Activated naive CD4-positive, alpha-beta T cell treated with anti-CD3 and anti-CD28 coated beads, Interleukin-2, amount 10 ng/mL, durations not matched to agents 7 days and 5 days (primary cell): Measurements from ENCODE around the gene WNT1.
A peak's percentile ranks its signal among the peaks of the same experiment; 100 is the strongest.

Experiments used
- CTCF ChIA-PET: fragments of 350-600 bp; sonication (Branson Sonifier 250); formaldehyde crosslinking; loops from one replicate; lab custom pipeline; 2021; ENCODE audit warnings: antibody characterized with exemption; lab: Charles Lee
- DNase-seq: peaks from one replicate; pipeline ENCODE4 v3.0.0-alpha.2; 2020
- H3K27ac Mint-ChIP-seq: one replicate; pipeline ENCODE4 v1.8.0; 2021; ENCODE audit warnings: mild to moderate bottlenecking, moderate library complexity, mixed read lengths
- H3K27me3 Mint-ChIP-seq: one replicate; pipeline ENCODE4 v1.8.0; 2021; ENCODE audit warnings: mild to moderate bottlenecking, mixed read lengths
- H3K36me3 Mint-ChIP-seq: one replicate; pipeline ENCODE4 v1.8.0; 2021; ENCODE audit warnings: mixed read lengths
- H3K4me1 Mint-ChIP-seq: one replicate; pipeline ENCODE4 v1.8.0; 2021; ENCODE audit warnings: mixed read lengths
- H3K4me3 Mint-ChIP-seq: one replicate; pipeline ENCODE4 v1.8.0; 2021; ENCODE audit warnings: mild to moderate bottlenecking, moderate library complexity, mixed read lengths
- H3K9me3 Mint-ChIP-seq: one replicate; pipeline ENCODE4 v1.8.0; 2021; ENCODE audit warnings: mixed read lengths

Gene WNT1

DNA sequence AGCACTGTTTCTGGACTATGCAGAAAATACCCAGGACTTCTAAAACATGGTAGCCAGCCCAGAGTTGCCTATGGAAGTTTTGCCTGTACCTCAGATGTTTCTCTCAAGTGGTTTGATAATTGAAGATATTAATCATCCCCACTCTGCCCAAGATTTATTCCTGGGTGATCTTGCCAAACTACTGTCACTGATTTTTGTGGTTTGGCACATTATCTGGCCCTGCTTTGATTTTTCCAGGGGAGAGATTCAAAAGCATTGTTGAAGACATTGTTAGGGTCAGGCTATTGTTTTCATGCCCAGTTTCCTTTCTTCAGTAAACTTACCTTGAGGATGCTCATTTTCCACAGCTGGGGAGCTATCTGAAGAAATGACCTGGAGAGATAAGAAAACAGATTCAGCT, 34.6 kb downstream of the WNT1 start:
- CTCF ChIA-PET: interaction anchor here (0.6 to 6.9 kb wide), 2 partner anchors 15 to 222 kb away, joined by 3 to 58 read pairs; partner anchors contain the start of gene DDN
- Mint-ChIP-seq H3K27me3 (no peaks in the 10 kb centered on the region), H3K9me3 (no peaks in the 10 kb centered on the region), H3K27ac (no peak overlapping the region), H3K4me1 (peaks cover 25% of the 10 kb centered on the region), H3K36me3 (peaks cover 36% of the 10 kb centered on the region), H3K4me3 (no peak overlapping the region)
- no peak for DNase-seq

GRCh38 chr12:49013428-49013827, 35.3 kb downstream of the WNT1 start:
- peaks cover 29% of the 10 kb centered on the region for H3K4me1 Mint-ChIP-seq
- no peak overlapping the region for H3K27ac Mint-ChIP-seq
- peaks cover 40% of the 10 kb centered on the region for H3K36me3 Mint-ChIP-seq
- DNase-seq: no peak
- no peaks in the 10 kb centered on the region for H3K9me3 Mint-ChIP-seq
- CTCF ChIA-PET: interaction anchor here (0.6 to 6.9 kb wide), 2 partner anchors 16 to 222 kb away, joined by 3 to 58 read pairs; partner anchors contain the start of gene DDN
- no peak overlapping the region for H3K4me3 Mint-ChIP-seq
- no peaks in the 10 kb centered on the region for H3K27me3 Mint-ChIP-seq

GRCh38 chr12:49014547-49014946, 36.4 kb downstream of the WNT1 start:
- H3K27me3 Mint-ChIP-seq: no peaks in the 10 kb centered on the region
- no peak overlapping the region for H3K4me3 Mint-ChIP-seq
- peaks cover 44% of the 10 kb centered on the region for H3K36me3 Mint-ChIP-seq
- DNase-seq: no peak
- CTCF ChIA-PET: interaction anchor here (0.8 to 6.9 kb wide), 3 partner anchors 17 to 73 kb away, joined by 3 to 58 read pairs (median 3); partner anchors contain the start of gene DDN
- no peak overlapping the region for H3K27ac Mint-ChIP-seq
- H3K9me3 Mint-ChIP-seq: no peaks in the 10 kb centered on the region
- H3K4me1 Mint-ChIP-seq: peaks cover 36% of the 10 kb centered on the region

GRCh38 chr12:49015196-49015595, 37.1 kb downstream of the WNT1 start:
- H3K27me3 Mint-ChIP-seq: no peaks in the 10 kb centered on the region
- no peak overlapping the region for H3K4me3 Mint-ChIP-seq
- CTCF ChIA-PET: interaction anchor here (0.9 to 6.9 kb wide), 2 partner anchors 18 to 28 kb away, joined by 3 to 58 read pairs; partner anchors contain the start of gene DDN
- H3K4me1 Mint-ChIP-seq: peaks cover 41% of the 10 kb centered on the region
- H3K9me3 Mint-ChIP-seq: no peaks in the 10 kb centered on the region
- DNase-seq: no peak
- H3K27ac Mint-ChIP-seq: peak overlapping the region; percentile 64
- H3K36me3 Mint-ChIP-seq: peaks cover 44% of the 10 kb centered on the region

- no peaks in the 10 kb centered on the region for H3K27me3 Mint-ChIP-seq
These were observed 39.8 kb downstream of the WNT1 start for GRCh38 chr12:49017891-49018260.

DNA sequence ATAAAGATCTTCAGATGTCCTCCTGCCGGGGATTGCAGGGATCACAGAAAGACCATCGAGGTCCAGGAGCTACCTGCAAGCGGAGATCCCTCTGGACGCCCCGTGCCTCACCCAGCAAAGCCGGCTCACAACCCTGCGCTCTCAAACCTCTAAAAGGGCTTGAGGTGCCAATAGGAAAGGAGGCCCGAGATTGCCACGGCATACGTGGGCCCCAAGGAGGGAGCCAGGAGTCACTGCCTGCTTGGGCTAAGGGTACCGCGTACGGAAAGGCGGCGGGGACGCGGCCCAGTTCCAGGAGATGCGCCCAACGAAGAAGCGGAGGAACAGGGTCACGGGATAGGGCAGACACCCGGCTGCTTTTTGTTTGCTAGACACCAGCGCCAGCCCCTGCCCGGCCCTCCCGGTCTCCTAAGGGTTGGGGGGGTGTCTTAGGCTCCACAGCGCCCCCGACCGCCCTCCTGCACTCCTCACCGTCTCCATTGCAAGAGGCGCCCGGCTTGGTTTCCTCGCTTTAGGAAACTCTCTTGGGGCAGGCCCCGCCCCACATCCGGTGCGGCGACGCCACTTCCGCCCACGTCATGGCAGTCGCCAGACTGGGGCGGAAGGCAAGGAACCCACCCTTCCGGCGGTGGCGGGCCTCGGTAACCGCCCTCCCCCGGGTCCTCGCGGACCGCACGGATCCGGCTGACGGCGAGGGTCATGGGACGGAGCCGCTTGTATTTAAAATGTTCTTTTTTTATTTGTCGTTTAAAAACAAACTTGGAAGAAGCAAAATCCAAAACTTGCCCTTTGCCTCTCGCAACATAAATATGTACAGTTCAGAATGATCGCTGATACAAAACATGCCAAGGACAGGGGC, 40.4 kb downstream of the WNT1 start, which contains the start of gene PRKAG1:
Gene PRKAG1 (minus strand): TSS at position 516 of the 859 bp plus-strand sequence. CDS start 36 bp downstream, at position 480.
- Mint-ChIP-seq H3K4me1 (peaks cover 41% of the 10 kb centered on the region), H3K36me3 (peaks cover 48% of the 10 kb centered on the region), H3K27ac (peak within 1 kb of the TSS; percentile 99), H3K27me3 (no peaks in the 10 kb centered on the region), H3K4me3 (peak within 1 kb of the TSS; percentile 95), H3K9me3 (no peaks in the 10 kb centered on the region)
- peak; percentile 98 for DNase-seq
- CTCF ChIA-PET: interaction anchor here (0.8 to 6.9 kb wide), 11 partner anchors 12 to 66 kb away, joined by 3 to 58 read pairs (median 5); partner anchors contain the start of gene DDN

More at GRCh38 chr12:49017891-49018260, 39.8 kb downstream of the WNT1 start:
- peaks cover 43% of the 10 kb centered on the region for H3K36me3 Mint-ChIP-seq
- CTCF ChIA-PET: interaction anchor here (0.8 to 6.9 kb wide), 9 partner anchors 13 to 66 kb away, joined by 3 to 58 read pairs (median 4); partner anchors contain the start of gene DDN
- H3K4me3 Mint-ChIP-seq: peak overlapping the region; percentile 95
- H3K4me1 Mint-ChIP-seq: peaks cover 41% of the 10 kb centered on the region
- H3K9me3 Mint-ChIP-seq: no peaks in the 10 kb centered on the region
- peak overlapping the region; percentile 99 for H3K27ac Mint-ChIP-seq
- peak; percentile 54 for DNase-seq

GRCh38 chr12:49019120-49019430, 41.0 kb downstream of the WNT1 start:
- peaks cover 41% of the 10 kb centered on the region for H3K4me1 Mint-ChIP-seq
- H3K27me3 Mint-ChIP-seq: no peaks in the 10 kb centered on the region
- peak overlapping the region; percentile 99 for H3K27ac Mint-ChIP-seq
- H3K9me3 Mint-ChIP-seq: no peaks in the 10 kb centered on the region
- no peak for DNase-seq
- CTCF ChIA-PET: interaction anchor here (1.2 to 1.9 kb wide), 5 partner anchors 11 to 31 kb away, joined by 5 to 24 read pairs (median 7); partner anchors contain the start of gene DDN
- H3K36me3 Mint-ChIP-seq: peaks cover 49% of the 10 kb centered on the region
- H3K4me3 Mint-ChIP-seq: peak overlapping the region; percentile 95

DNA sequence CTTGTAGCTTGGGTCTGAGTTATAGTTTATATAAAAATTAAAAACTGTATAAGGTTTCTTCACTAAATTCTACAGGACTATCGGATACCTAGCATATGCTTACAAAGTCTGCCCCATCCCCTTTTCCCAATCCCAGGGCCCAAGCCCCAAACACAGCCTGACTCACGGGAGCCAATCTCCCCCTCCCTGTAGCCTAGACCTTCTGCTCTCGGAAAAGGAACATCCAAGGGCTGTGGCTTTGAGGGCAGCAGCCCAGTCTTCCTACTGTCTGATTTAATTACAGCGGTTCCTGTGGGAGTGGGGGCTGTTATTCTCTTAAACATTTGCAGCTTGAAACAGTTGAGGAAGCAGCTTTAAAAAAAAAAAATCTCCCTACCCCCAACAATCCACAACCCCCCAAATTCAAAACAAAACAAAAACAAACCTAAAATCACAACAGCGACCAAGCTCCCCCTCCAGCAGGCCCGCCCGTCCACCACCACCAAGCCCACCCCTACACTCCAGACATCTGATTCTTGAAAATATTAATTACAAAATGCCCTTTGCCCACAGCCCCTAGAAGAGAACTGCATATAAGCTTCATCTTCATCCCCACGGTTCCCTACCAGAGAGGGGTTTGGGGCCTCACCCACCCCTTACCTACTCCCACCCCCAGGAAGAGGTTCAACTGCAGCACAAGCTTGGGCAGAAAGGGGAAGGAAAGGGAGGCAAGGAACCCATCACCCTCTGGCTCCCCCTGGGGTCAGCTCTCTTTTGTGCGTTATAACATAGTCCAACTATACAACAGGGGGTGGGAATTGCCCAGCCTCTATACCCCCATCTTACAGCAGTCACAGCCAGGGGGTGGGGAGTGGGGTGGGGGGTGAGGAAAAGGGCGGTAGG, 41.6 kb downstream of the WNT1 start:
- Mint-ChIP-seq H3K4me1 (peaks cover 41% of the 10 kb centered on the region), H3K4me3 (peak overlapping the region; percentile 95), H3K9me3 (no peaks in the 10 kb centered on the region), H3K27ac (peak overlapping the region; percentile 99), H3K27me3 (no peaks in the 10 kb centered on the region), H3K36me3 (peaks cover 50% of the 10 kb centered on the region)
- DNase-seq: peak; percentile 69
- CTCF ChIA-PET: interaction anchor here (0.6 to 1.9 kb wide), 12 partner anchors 11 to 318 kb away, joined by 3 to 24 read pairs (median 6); partner anchors contain the start of gene DDN

- H3K9me3 Mint-ChIP-seq: no peaks in the 10 kb centered on the region
- H3K27ac Mint-ChIP-seq: peak overlapping the region; percentile 55
- DNase-seq: no peak
- CTCF ChIA-PET: interaction anchor here (0.7 to 1.9 kb wide), 9 partner anchors 10 to 36 kb away, joined by 3 to 24 read pairs (median 7); partner anchors contain the start of gene DDN
- H3K27me3 Mint-ChIP-seq: no peaks in the 10 kb centered on the region
- H3K4me3 Mint-ChIP-seq: no peak overlapping the region
- peaks cover 50% of the 10 kb centered on the region for H3K36me3 Mint-ChIP-seq
- H3K4me1 Mint-ChIP-seq: peaks cover 37% of the 10 kb centered on the region
These were observed 42.3 kb downstream of the WNT1 start for GRCh38 chr12:49020441-49020840.

GRCh38 chr12:49021292-49021915, 43.3 kb downstream of the WNT1 start:
- Mint-ChIP-seq H3K36me3 (peaks cover 54% of the 10 kb centered on the region), H3K4me3 (no peak overlapping the region), H3K4me1 (peaks cover 29% of the 10 kb centered on the region), H3K27ac (peak overlapping the region; percentile 7), H3K9me3 (no peaks in the 10 kb centered on the region), H3K27me3 (no peaks in the 10 kb centered on the region)
- no peak for DNase-seq
- CTCF ChIA-PET: interaction anchor here (1.7 to 1.9 kb wide), 2 partner anchors 13 to 25 kb away, joined by 4 to 24 read pairs; no protein-coding TSS in a partner anchor

- no peaks in the 10 kb centered on the region for H3K27me3 Mint-ChIP-seq
- CTCF ChIA-PET: interaction anchor here (1.0 kb wide), 1 partner anchor 21 kb away, joined by 3 read pairs; no protein-coding TSS in a partner anchor
- DNase-seq: no peak
- no peaks in the 10 kb centered on the region for H3K9me3 Mint-ChIP-seq
- no peak overlapping the region for H3K4me3 Mint-ChIP-seq
- peaks cover 17% of the 10 kb centered on the region for H3K4me1 Mint-ChIP-seq
- no peak overlapping the region for H3K27ac Mint-ChIP-seq
- peaks cover 48% of the 10 kb centered on the region for H3K36me3 Mint-ChIP-seq
These were observed 44.5 kb downstream of the WNT1 start for GRCh38 chr12:49022558-49023178.

DNA sequence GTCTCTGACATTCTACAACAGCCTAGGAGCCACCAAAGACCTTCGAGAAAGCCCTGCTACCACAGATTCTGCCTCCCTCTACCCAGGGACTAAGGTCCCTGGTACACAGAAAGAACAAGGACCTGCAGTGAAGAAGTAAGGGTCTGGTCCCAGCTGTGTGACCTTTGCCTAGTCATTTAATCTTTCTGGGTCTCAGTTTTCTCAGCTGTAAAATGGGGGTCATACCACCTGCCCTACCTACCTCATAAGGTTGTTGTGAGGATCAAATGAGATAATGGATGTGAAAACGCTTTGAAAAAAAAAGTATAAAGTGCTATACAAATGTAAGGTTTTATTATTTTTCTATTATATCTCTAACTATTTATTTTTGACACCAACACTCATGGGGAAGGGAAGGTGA, 45.7 kb downstream of the WNT1 start:
- CTCF ChIA-PET: interaction anchor here (1.0 kb wide), 1 partner anchor 20 kb away, joined by 3 read pairs; no protein-coding TSS in a partner anchor
- peaks cover 51% of the 10 kb centered on the region for H3K36me3 Mint-ChIP-seq
- H3K27ac Mint-ChIP-seq: no peak overlapping the region

More for the DNA sequence above, 45.7 kb downstream of the WNT1 start:
- DNase-seq: no peak
- Mint-ChIP-seq H3K4me1 (peaks cover 11% of the 10 kb centered on the region), H3K9me3 (no peaks in the 10 kb centered on the region), H3K27me3 (no peaks in the 10 kb centered on the region), H3K4me3 (no peak overlapping the region)
